ENCODE results near the gene NPM3. TPM values are rescaled to one million over a fixed set of nuclear protein-coding genes. Genes with fewer than 3 reads are reported as not detected.

The NPM3 gene
- polyA plus RNA-seq, 1 of the 3 experiments (the other 2 are of a cell fraction) = 105 TPM

- no peaks in the 10 kb centered on the region for H3K9me2 ChIP-seq
- no peak overlapping the region for H3K27ac ChIP-seq (ENCODE audit: low read depth in 2 of 2, low read length in 1 of 2)
- H3K9me3 ChIP-seq = no peaks in the 10 kb centered on the region
- no peak overlapping the region for H3K4me2 ChIP-seq
- no peaks in the 10 kb centered on the region for H4K20me1 ChIP-seq (ENCODE audit: insufficient read depth)
- TF ChIP-seq NFIC (IDR thresholded peaks at IDR 0.05; ENCODE audit: borderline replicate concordance) (no peak), EP300 (IDR thresholded peaks at IDR 0.05; ENCODE audit: borderline replicate concordance in 1 of 2, low read depth in 1 of 2, low read length in 1 of 2) (no peak), NRF1 (IDR thresholded peaks at IDR 0.05; ENCODE audit: low read depth, low read length) (no peak), IRF3 (IDR thresholded peaks at IDR 0.05; ENCODE audit: low read depth, low read length) (no peak), GABPA (IDR thresholded peaks at IDR 0.05; ENCODE audit: low read depth) (no peak), CHD2 (IDR thresholded peaks at IDR 0.05; ENCODE audit: low read length, partially characterized antibody) (no peak), PBX3 (IDR thresholded peaks at IDR 0.05) (no peak), SMC3 (IDR thresholded peaks at IDR 0.05; ENCODE audit: low read depth, low read length) (no peak), EZH2phosphoT487 (IDR thresholded peaks at IDR 0.05; ENCODE audit: borderline replicate concordance, low read depth) (no peak)
- TF ChIP-seq, protein P1, sequence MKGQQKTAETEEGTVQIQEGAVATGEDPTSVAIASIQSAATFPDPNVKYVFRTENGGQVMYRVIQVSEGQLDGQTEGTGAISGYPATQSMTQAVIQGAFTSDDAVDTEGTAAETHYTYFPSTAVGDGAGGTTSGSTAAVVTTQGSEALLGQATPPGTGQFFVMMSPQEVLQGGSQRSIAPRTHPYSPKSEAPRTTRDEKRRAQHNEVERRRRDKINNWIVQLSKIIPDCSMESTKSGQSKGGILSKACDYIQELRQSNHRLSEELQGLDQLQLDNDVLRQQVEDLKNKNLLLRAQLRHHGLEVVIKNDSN (IDR thresholded peaks at IDR 0.05; ENCODE audit: borderline replicate concordance, low read depth) = no peak
- H3K36me3 ChIP-seq (replicated peaks in 1 of 2; ENCODE audit: control insufficient read depth in 1 of 2, insufficient read depth in 2 of 2, low read length in 1 of 2) = no peaks in the 10 kb centered on the region
- H3K4me3 ChIP-seq (ENCODE audit: low read depth in 2 of 2, low read length in 1 of 2) = no peak overlapping the region
- no peaks in the 10 kb centered on the region for H3F3A ChIP-seq (replicated peaks; ENCODE audit: insufficient read depth)
- 91% methylated on average over 3 of the region's 3 CpGs for WGBS (ENCODE audit: low lambda C conversion rate)
- peaks cover 14% of the 10 kb centered on the region for H3K27me3 ChIP-seq (ENCODE audit: insufficient read depth)
- DNase-seq = no peak
- no peak overlapping the region for H2AFZ ChIP-seq (ENCODE audit: low read depth)
- no peaks in the 10 kb centered on the region for H3K4me1 ChIP-seq (ENCODE audit: control insufficient read depth in 1 of 2, insufficient read depth in 2 of 2, low read depth in 1 of 2, low read length in 1 of 2)
- POLR2A ChIA-PET = no interaction called here
- CTCF ChIA-PET = no interaction called here
- H3K9ac ChIP-seq = no peak overlapping the region
- H3K79me2 ChIP-seq (ENCODE audit: insufficient read depth) = no peaks in the 10 kb centered on the region
These were observed 46.6 kb downstream of the NPM3 start for GRCh38 chr10:101736666-101737065.

DNA sequence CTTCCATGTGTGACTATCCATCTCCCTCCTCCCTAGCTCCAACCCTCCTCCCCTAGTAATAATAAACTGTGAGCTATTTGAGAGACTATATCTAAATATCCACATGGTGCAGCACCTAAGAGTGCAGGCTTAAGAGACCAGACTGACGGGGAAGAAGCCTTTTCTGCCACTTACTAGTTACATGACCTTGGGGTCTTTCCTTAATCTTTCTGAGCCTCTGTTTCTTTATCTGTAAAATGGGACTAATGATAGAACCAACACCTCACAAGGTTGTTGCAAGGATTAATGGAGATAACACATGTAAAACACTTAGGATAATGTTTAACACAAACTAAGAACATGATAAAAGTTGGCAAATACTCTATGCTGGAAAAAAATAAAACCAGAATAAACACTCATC is 51.1 kb downstream of the NPM3 start:
- H3K36me3 ChIP-seq (replicated peaks in 1 of 2; ENCODE audit: control insufficient read depth in 1 of 2, insufficient read depth in 2 of 2, low read length in 1 of 2) = no peaks in the 10 kb centered on the region
- no peaks in the 10 kb centered on the region for H3K9me2 ChIP-seq
- H3F3A ChIP-seq (replicated peaks; ENCODE audit: insufficient read depth) = no peaks in the 10 kb centered on the region
- no peak overlapping the region for H3K27ac ChIP-seq (ENCODE audit: low read depth in 2 of 2, low read length in 1 of 2)
- H3K4me1 ChIP-seq (ENCODE audit: control insufficient read depth in 1 of 2, insufficient read depth in 2 of 2, low read depth in 1 of 2, low read length in 1 of 2) = no peaks in the 10 kb centered on the region
- H3K27me3 ChIP-seq (ENCODE audit: insufficient read depth) = peaks cover 14% of the 10 kb centered on the region
- H3K9ac ChIP-seq = no peak overlapping the region
- H3K4me2 ChIP-seq = no peak overlapping the region
- H2AFZ ChIP-seq (ENCODE audit: low read depth) = no peak overlapping the region
- no peaks in the 10 kb centered on the region for H3K9me3 ChIP-seq
- ChIA-PET POLR2A (no interaction called here), CTCF (interaction anchor here (0.8 kb wide), 1 partner anchor 27 kb away, joined by 3 read pairs; no protein-coding TSS in a partner anchor)
- no peaks in the 10 kb centered on the region for H4K20me1 ChIP-seq (ENCODE audit: insufficient read depth)
- H3K4me3 ChIP-seq (ENCODE audit: low read depth in 2 of 2, low read length in 1 of 2) = no peak overlapping the region
- 44% methylated on average over 1 of the region's 1 CpG for WGBS (ENCODE audit: low lambda C conversion rate)
- DNase-seq = no peak
- no peaks in the 10 kb centered on the region for H3K79me2 ChIP-seq (ENCODE audit: insufficient read depth)
- TF ChIP-seq NRF1 (IDR thresholded peaks at IDR 0.05; ENCODE audit: low read depth, low read length) (no peak), TEAD4 (IDR thresholded peaks at IDR 0.05; ENCODE audit: borderline replicate concordance, insufficient read depth) (no peak), IRF3 (IDR thresholded peaks at IDR 0.05; ENCODE audit: low read depth, low read length) (no peak)
- TF ChIP-seq, protein P2, sequence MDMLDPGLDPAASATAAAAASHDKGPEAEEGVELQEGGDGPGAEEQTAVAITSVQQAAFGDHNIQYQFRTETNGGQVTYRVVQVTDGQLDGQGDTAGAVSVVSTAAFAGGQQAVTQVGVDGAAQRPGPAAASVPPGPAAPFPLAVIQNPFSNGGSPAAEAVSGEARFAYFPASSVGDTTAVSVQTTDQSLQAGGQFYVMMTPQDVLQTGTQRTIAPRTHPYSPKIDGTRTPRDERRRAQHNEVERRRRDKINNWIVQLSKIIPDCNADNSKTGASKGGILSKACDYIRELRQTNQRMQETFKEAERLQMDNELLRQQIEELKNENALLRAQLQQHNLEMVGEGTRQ (IDR thresholded peaks at IDR 0.05; ENCODE audit: borderline replicate concordance, low read depth, low read length) = no peak

Other genes starting within 250 kb of the NPM3 start
- 22.0 and 27.3 TPM in 2 replicates for gene POLL, start 195.2 kb downstream of the NPM3 start, polyA plus RNA-seq (2012; rRNA removed)
- 106 and 121 TPM in 2 replicates for gene DPCD, start 195.1 kb downstream of the NPM3 start, polyA plus RNA-seq (2012; rRNA removed)
- gene FBXW4, start 88.3 kb downstream of the NPM3 start, polyA plus RNA-seq (2012; rRNA removed) = 27.6 and 34.8 TPM in 2 replicates
- 0.34 TPM in 1 of 2 replicates, not detected in the other for gene FGF8, start 7.3 kb downstream of the NPM3 start, polyA plus RNA-seq (2012; rRNA removed)
- 24.8 and 36.6 TPM in 2 replicates for gene OGA, start 35.0 kb upstream of the NPM3 start, polyA plus RNA-seq (2012; rRNA removed)
- 1.0 and 1.8 TPM in 2 replicates for gene KCNIP2, start 60.4 kb upstream of the NPM3 start, polyA plus RNA-seq (2012; rRNA removed)

All from SK-N-SH (cell line).